ENCODE results near the gene DCXR. TPM values are rescaled to one million over a fixed set of nuclear protein-coding genes. Genes with fewer than 3 reads are reported as not detected.

The DCXR gene
- total and polyA plus RNA-seq, 9 donors, result 16.7 to 217 (median 131) TPM

DNA sequence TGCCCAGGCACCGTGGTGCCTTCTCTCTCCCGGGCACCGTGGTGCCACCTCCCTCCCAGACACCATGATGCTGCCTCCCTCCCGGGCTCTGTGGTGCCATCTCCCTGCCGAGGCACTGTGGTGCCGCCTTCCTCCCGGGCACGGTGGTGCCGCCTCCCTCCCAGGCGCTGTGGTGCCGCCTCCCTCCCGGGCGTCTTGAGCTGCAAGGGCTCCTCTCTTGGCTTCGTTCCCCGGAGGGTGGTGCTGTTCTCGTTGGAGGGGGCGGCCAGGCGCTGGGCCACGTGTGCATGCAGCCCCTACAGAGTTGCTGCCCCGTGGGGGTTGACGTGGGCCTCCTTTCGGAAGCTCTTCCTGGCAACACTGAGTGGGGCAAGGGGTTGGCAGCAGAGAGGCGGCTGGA, 23.1 kb downstream of the DCXR start:
- intact Hi-C loops (cut with DNase I), result no loop called here
- H3K4me1 ChIP-seq (ENCODE audit: insufficient read depth), result no peaks in the 10 kb centered on the region
- no peaks in the 10 kb centered on the region for H3K9me3 ChIP-seq
- H3K27me3 ChIP-seq, result no peaks in the 10 kb centered on the region
- 74 to 81% (median 75%) methylated on average over 23 of the region's 23 CpGs for WGBS, 3 donors
- H3K27ac ChIP-seq, result no peak overlapping the region
- no peak for DNase-seq
- H3K36me3 ChIP-seq, result no peaks in the 10 kb centered on the region
- no peak overlapping the region for H3K4me3 ChIP-seq
- TF ChIP-seq EP300 (IDR thresholded peaks at IDR 0.05), result no peak
- TF ChIP-seq, protein P1, sequence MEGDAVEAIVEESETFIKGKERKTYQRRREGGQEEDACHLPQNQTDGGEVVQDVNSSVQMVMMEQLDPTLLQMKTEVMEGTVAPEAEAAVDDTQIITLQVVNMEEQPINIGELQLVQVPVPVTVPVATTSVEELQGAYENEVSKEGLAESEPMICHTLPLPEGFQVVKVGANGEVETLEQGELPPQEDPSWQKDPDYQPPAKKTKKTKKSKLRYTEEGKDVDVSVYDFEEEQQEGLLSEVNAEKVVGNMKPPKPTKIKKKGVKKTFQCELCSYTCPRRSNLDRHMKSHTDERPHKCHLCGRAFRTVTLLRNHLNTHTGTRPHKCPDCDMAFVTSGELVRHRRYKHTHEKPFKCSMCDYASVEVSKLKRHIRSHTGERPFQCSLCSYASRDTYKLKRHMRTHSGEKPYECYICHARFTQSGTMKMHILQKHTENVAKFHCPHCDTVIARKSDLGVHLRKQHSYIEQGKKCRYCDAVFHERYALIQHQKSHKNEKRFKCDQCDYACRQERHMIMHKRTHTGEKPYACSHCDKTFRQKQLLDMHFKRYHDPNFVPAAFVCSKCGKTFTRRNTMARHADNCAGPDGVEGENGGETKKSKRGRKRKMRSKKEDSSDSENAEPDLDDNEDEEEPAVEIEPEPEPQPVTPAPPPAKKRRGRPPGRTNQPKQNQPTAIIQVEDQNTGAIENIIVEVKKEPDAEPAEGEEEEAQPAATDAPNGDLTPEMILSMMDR (IDR thresholded peaks at IDR 0.05), result no peak
- no peak for TF ChIP-seq POLR2A (IDR thresholded peaks at IDR 0.05)

DNA sequence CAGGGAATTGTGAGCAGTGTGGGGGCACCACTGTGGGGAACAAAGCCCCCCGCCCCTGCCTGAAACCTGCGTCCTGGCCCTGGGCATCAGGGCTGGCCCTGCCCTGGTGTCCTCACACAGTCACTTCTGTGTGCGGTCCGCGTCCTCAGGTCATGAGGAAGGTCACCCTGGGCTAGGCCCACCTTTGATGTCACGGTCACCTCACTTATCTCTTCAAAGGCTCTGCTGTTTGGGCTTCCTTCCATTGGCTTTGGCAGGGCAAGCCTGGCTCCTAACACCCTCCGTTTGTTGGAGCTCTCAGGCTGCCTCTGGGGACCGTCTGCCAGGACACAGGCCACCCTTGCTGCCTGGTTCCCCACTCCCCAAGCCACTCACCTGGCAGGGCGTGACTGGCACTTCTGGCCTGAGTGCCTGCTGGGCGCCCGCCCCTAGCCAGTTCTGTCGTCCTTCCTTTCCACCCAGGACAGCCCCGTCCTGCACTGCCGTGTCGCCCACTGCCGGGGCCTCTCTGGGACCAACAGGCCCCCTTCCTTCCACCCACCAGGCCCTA, 23.6 kb downstream of the DCXR start:
- intact Hi-C loops (cut with DNase I), result no loop called here

DNA sequence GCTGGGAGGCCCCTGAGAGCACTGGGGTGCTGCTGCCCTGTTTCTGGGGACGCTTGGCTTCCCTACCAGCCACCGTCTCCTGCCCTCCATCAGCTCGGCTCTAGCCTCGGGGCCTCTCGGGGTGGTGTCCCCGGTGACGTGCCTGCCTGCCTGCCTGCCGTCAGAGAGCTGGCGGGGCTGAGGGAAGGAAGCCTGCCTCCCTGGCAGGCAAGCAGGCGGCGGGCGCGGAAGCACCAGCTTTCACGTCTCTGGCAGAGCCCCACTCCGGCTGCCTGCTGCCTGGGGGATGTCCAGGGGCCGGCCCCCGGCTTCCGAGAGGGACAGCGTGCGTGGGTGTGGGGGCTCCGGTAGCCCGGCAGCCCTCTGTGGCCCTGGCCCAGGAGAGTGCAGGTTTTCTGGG, 24.2 kb downstream of the DCXR start:
- intact Hi-C loops (cut with DNase I), result no loop called here
- DNase-seq, result no peak
- Histone ChIP-seq H3K4me1 (ENCODE audit: insufficient read depth) (no peaks in the 10 kb centered on the region), H3K9me3 (no peaks in the 10 kb centered on the region), H3K27ac (no peak overlapping the region), H3K36me3 (no peaks in the 10 kb centered on the region), H3K4me3 (no peak overlapping the region), H3K27me3 (no peaks in the 10 kb centered on the region)
- no peak for TF ChIP-seq EP300 (IDR thresholded peaks at IDR 0.05)
- no peak for TF ChIP-seq POLR2A (IDR thresholded peaks at IDR 0.05)
- TF ChIP-seq, protein P1 (IDR thresholded peaks at IDR 0.05), result no peak
- WGBS, 3 donors, result 63 to 67% (median 64%) methylated on average over 21 to 22 of the region's 22 CpGs

More for the DNA sequence above, 23.6 kb downstream of the DCXR start:
- no peaks in the 10 kb centered on the region for H3K9me3 ChIP-seq
- H3K27ac ChIP-seq, result no peak overlapping the region
- no peaks in the 10 kb centered on the region for H3K4me1 ChIP-seq (ENCODE audit: insufficient read depth)
- no peaks in the 10 kb centered on the region for H3K27me3 ChIP-seq
- no peak overlapping the region for H3K4me3 ChIP-seq
- no peaks in the 10 kb centered on the region for H3K36me3 ChIP-seq
- no peak for DNase-seq
- TF ChIP-seq, protein P1 (IDR thresholded peaks at IDR 0.05), result no peak
- TF ChIP-seq POLR2A (IDR thresholded peaks at IDR 0.05) (no peak), EP300 (IDR thresholded peaks at IDR 0.05) (no peak)
- WGBS, 3 donors, result 91 to 94% (median 92%) methylated on average over 16 of the region's 16 CpGs

DNA sequence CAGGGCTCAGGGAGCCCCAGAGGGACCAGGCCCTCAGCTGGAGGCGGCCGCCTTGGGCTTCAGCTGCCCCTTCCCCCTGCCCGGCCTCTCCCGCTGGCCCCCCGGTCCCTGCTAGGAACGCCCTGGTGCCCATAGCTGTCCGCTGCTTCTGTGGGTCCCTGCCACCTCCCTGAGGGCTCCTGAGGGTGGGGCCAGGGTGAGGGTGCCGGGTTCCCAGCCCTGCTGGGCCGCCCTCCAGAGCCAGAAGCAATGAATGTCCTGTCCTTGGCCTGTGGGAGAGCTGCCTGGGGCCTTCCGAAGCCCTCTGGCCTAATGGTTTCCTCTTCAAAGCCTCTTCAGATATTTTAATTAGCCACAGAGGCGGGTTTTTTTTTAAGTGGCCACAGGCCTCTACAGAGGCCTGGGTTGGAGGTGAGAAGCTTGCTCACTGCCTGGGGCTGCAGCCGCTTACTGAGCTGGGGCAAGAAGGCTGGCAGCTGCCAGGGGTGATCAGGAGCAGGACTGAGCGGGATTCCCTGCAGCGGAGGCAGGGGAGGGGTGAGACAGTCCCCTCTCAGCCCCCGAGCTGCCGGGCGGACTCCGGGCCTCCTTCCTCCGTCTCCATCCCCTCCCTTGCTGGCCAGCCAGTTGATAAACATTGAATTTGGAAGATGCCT, 24.7 kb downstream of the DCXR start:
- Histone ChIP-seq H3K27ac (no peak overlapping the region), H3K4me1 (ENCODE audit: insufficient read depth) (no peaks in the 10 kb centered on the region), H3K4me3 (no peak overlapping the region), H3K9me3 (no peaks in the 10 kb centered on the region), H3K36me3 (no peaks in the 10 kb centered on the region), H3K27me3 (no peaks in the 10 kb centered on the region)
- no peak for TF ChIP-seq POLR2A (IDR thresholded peaks at IDR 0.05)
- TF ChIP-seq EP300 (IDR thresholded peaks at IDR 0.05), result no peak
- TF ChIP-seq, protein P1 (IDR thresholded peaks at IDR 0.05), result no peak
- 65 to 81% (median 76%) methylated on average over 11 to 19 of the region's 19 CpGs for WGBS, 3 donors
- intact Hi-C loops (cut with DNase I), result no loop called here
- no peak for DNase-seq
